HCT116 (cell line): ENCODE measurements around the gene PGGHG.

Experiments
- CEBPB ChIP-seq: IDR thresholded peaks from 2 replicates; pipeline ENCODE4 v1.6.1; 2012; ENCODE audit warnings: low read depth
- CTCF ChIP-seq, 3 experiments: fragments of 200-600 bp in 1 of 3; sonication (generic) in 1 of 3; IDR thresholded peaks in 2 of 3; conservative IDR thresholded peaks in 1 of 3; 2 replicates each; pipeline ENCODE4 v1.5.1; 2012 to 2017; ENCODE audit warnings: low read depth in 2 of 3, low read length in 2 of 3, antibody characterized with exemption in 1 of 3, borderline replicate concordance in 1 of 3, control low read depth in 1 of 3, mild to moderate bottlenecking in 1 of 3, mixed read lengths in 1 of 3, mixed run types in 1 of 3, moderate library complexity in 1 of 3; ENCODE audit not compliant: insufficient read depth in 1 of 3
- EZH2 ChIP-seq: fragments of 200-600 bp; sonication (generic); IDR thresholded peaks from 2 replicates; pipeline ENCODE4 v1.6.1; 2017; ENCODE audit warnings: antibody characterized with exemption, mixed run types
- JUND ChIP-seq: IDR thresholded peaks from 2 replicates; pipeline ENCODE4 v1.6.1; 2012
- REST ChIP-seq: IDR thresholded peaks from 2 replicates; pipeline ENCODE4 v1.6.1; 2012; ENCODE audit warnings: low read depth
- TCF7L2 ChIP-seq: IDR thresholded peaks from 2 replicates; pipeline ENCODE4 v1.7.0; 2011; ENCODE audit warnings: borderline replicate concordance, inconsistent platforms; ENCODE audit not compliant: insufficient read depth, insufficient read length; ENCODE audit errors: extremely low read depth

GRCh38 chr11:344836-345578, 56.1 kb downstream of the PGGHG start:
- TF ChIP-seq CTCF (IDR thresholded peaks at IDR 0.05 in 2 of 3, conservative IDR thresholded peaks at IDR 0.05 in 1 of 3; ENCODE audit: borderline replicate concordance in 1 of 3, insufficient read depth in 1 of 3, low read depth in 2 of 3, low read length in 2 of 3) (no peak), TCF7L2 (no peak), REST (no peak), CEBPB (no peak), EZH2 (no peak), JUND (no peak)
